ENCODE results near the gene ARL2BP.
"Not testable (repeated sequence)": the region's sequence is repeated elsewhere in the genome, so short reads cannot be mapped to it uniquely, and the experiment has no call there.

The ARL2BP gene

GRCh38 chr16:57266531-57267260 lies 21.6 kb downstream of the ARL2BP start:
- no peaks in the 10 kb centered on the region for H3K27me3 ChIP-seq (replicated peaks)
- H3K4me3 ChIP-seq (ENCODE audit: low read depth, low read length), result no peak overlapping the region
- TF ChIP-seq, protein P1, sequence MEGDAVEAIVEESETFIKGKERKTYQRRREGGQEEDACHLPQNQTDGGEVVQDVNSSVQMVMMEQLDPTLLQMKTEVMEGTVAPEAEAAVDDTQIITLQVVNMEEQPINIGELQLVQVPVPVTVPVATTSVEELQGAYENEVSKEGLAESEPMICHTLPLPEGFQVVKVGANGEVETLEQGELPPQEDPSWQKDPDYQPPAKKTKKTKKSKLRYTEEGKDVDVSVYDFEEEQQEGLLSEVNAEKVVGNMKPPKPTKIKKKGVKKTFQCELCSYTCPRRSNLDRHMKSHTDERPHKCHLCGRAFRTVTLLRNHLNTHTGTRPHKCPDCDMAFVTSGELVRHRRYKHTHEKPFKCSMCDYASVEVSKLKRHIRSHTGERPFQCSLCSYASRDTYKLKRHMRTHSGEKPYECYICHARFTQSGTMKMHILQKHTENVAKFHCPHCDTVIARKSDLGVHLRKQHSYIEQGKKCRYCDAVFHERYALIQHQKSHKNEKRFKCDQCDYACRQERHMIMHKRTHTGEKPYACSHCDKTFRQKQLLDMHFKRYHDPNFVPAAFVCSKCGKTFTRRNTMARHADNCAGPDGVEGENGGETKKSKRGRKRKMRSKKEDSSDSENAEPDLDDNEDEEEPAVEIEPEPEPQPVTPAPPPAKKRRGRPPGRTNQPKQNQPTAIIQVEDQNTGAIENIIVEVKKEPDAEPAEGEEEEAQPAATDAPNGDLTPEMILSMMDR (IDR thresholded peaks at IDR 0.05; ENCODE audit: low read depth, low read length, missing control alignments), result no peak
- no peak for DNase-seq
- no peak overlapping the region for H3K27ac ChIP-seq
- H3K36me3 ChIP-seq (replicated peaks), result no peaks in the 10 kb centered on the region
- in situ Hi-C loops (cut with HindIII; ENCODE audit: low pct_ligation_motif_present, low sequenced_read_pairs), result no loop called here

DNA sequence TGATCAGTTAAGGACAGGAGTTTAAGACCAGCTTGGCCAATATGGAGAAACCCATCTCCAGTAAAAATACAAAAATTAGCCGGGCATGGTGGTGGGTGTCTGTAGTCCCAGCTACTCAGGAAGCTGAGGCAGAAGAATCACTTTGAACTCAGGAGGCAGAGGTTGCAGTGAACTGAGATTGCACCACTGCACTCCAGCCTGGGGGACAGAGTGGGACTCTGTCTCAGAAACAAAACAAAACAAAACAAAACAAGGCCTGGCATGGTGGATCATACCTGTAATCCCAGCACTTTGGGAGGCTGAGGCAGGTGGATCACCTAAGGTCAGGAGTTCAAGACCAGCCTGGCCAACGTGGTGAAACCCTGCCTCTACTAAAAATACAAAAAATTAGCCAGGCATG lies 22.3 kb downstream of the ARL2BP start:
- in situ Hi-C loops (cut with HindIII; ENCODE audit: low pct_ligation_motif_present, low sequenced_read_pairs), result not testable (repeated sequence)

DNA sequence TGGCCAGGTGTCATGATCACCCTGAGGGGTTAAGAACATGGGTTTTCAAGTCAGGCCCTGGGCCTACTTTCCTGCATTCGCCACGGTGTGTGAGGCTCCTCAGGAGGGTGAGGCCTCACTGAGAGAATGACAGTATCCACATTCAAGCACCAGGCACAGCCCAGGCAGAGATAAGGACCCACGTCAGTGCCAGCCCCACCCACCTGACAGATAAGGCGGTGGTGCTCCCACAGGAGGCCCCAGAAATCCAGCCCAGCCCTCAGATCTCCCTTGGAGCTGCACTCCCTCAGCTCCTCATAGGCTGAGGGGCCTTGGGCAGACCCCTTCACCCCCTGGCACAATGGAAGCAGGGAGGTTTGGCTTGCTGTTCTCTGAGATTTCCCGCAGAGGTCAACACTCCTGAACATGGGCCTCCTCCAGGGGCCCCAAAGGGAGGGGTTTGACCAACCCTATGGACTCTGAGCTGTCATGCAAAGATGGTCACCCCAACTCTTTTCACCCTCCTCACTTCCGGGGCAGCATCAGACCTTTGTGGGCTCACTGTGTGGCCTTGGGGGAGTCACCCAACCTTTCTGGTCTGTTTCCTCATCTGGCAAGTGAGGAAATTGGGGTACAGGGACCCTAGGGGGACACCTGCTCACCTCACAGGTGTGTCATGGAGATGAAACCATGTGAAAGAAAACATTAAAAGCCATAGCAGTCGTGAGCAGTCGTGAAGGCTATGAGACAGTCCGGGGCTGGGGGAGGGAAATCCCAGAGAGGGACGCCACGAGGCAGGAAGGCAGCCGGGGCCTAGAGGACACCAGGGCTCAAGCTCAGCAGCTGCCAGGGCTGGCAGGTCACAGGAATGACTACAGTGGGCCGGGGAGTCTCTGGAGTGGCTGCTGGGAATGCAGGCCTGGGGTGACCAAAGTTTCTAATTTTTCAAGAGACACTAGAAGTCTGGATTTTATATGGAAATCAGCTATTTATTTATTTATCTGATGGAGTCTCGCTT lies 24.0 kb downstream of the ARL2BP start:
- H3K4me3 ChIP-seq (ENCODE audit: low read depth, low read length), result no peak overlapping the region
- peak; percentile 49 for DNase-seq
- H3K27me3 ChIP-seq (replicated peaks), result no peaks in the 10 kb centered on the region
- in situ Hi-C loops (cut with HindIII; ENCODE audit: low pct_ligation_motif_present, low sequenced_read_pairs), result no loop called here
- no peaks in the 10 kb centered on the region for H3K36me3 ChIP-seq (replicated peaks)
- H3K27ac ChIP-seq, result no peak overlapping the region
- TF ChIP-seq, protein P1 (IDR thresholded peaks at IDR 0.05; ENCODE audit: low read depth, low read length, missing control alignments), result no peak

More for the DNA sequence above, 22.3 kb downstream of the ARL2BP start:
- H3K27ac ChIP-seq; H3K27me3 ChIP-seq (replicated peaks); H3K4me3 ChIP-seq (ENCODE audit: low read depth, low read length); DNase-seq; H3K36me3 ChIP-seq (replicated peaks): not testable (repeated sequence)

DNA sequence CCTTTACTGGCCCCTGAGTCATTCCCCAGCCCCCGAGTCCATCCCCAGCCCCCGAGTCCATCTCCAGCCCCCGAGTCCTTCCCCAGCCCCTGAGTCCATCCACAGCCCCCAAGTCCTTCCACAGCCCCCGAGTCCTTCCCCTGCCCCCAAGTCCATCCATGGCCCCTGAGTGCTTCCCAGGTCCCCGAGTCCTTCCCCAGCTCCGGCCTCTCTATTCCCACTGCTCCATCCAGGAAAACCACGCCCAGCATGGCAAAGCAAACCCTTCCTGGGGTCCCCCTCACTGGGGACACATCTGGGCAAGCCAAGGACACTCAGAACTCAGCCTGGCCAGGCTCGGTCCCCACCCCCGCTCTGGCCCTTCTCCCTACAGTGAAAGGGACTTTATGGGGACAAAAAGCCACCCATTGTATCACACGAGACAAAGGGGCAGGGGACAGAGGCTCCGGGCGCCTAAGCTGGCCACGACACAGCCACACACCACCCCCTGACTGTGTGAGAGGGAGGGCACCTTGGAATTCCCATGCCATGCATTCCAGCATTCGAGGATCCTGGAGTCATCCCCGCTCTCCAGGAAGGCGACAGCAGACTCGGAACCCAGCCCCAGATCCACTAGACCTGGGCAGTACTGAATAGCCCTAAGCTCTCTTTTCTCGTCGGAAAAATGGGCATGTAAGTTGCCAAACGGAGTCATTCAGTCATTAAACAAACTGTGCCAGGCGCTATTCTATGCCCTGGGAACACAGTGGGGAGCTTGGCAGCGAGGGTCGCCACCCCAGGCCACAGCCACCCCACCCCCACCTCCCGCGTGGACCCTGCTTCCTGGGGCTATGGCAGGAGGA lies 25.4 kb downstream of the ARL2BP start:
- DNase-seq, result no peak
- Histone ChIP-seq H3K27ac (no peak overlapping the region), H3K4me3 (ENCODE audit: low read depth, low read length) (no peak overlapping the region), H3K27me3 (replicated peaks) (no peaks in the 10 kb centered on the region), H3K36me3 (replicated peaks) (no peaks in the 10 kb centered on the region)
- in situ Hi-C loops (cut with HindIII; ENCODE audit: low pct_ligation_motif_present, low sequenced_read_pairs), result no loop called here
- TF ChIP-seq, protein P1 (IDR thresholded peaks at IDR 0.05; ENCODE audit: low read depth, low read length, missing control alignments), result no peak

DNA sequence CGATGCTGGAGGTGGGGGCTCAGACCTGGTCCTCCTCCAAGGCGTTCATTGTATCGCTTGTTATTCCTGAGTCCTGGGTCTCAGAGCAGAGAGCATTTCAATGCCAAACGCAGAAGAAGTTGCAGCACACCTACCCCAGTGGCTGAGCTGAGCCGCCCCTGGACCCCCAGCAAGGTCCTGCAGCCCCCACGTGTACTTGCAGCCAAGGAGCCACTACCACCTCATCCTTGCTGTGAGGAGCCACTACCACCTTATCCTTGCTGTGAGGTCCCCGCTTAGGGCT lies 25.9 kb downstream of the ARL2BP start:
- no peak overlapping the region for H3K27ac ChIP-seq
- H3K36me3 ChIP-seq (replicated peaks), result no peaks in the 10 kb centered on the region
- TF ChIP-seq, protein P1 (IDR thresholded peaks at IDR 0.05; ENCODE audit: low read depth, low read length, missing control alignments), result no peak
- in situ Hi-C loops (cut with HindIII; ENCODE audit: low pct_ligation_motif_present, low sequenced_read_pairs), result no loop called here
- no peak overlapping the region for H3K4me3 ChIP-seq (ENCODE audit: low read depth, low read length)
- H3K27me3 ChIP-seq (replicated peaks), result no peaks in the 10 kb centered on the region
- no peak for DNase-seq

Measured in brain microvascular endothelial cell (primary cell).